Islet precursor cell (in vitro differentiated cells): Measurements from ENCODE around the gene VAMP1.
A peak's percentile ranks its signal among the peaks of the same experiment; 100 is the strongest.

ENCODE experiments used
- DNase-seq: peaks from one replicate; pipeline ENCODE4 v3.0.0-alpha.2; 2018

Gene VAMP1

DNA sequence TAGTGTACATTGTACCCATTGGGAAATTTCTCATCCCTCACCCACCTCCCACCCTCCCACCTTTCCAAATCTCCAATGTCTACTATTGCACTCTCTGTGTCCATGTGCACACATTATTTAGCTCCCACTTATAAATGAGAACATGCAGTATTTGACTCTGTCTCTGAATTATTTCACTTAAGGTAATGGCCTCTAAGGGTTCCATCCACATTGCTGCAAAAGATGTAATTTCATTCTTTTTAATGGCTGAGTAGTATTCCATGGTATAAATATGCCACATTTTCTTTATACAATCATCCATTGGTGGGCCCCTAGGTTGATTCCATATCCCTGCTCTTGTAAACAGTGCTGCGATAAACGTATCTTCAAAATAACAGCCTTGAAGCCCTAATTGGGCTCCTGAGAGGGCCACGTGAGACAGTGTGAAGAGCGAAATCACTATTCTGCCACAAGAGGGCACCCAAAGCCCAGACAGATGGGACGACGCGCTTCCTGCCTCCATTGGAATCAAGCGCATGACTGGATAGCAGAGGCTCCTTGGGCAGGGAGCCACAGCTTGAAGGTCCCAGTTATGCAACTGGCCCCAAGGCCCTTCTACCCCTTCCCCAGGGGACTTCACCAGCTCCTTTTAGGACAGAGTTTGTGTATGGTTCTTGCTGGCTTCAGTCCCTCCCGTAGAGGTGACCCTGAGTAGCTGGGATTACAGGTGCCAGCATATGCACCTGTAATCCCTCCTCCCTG, 47.0 kb downstream of the VAMP1 start:
- DNase-seq, result peak; percentile 90

DNA sequence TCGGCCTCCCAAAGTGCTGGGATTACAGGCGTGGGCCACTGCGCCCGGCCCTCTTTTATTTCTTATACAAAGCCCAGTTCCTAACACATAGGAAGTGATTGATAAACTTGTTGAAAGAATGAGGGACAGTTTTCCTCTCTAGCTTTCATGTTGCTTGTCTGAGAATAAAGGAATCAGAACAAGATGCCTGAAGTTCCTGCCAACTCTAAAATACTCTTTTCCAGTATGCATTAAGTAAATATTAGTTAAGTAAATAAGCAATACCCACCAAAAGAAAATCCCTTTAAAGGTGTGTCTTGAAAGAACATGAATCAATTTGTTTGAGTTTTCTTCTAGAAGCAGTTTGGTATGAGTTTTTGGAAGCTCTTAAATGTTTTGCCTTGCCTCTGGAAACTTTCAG, 50.1 kb downstream of the VAMP1 start:
- DNase-seq, result no peak

DNA sequence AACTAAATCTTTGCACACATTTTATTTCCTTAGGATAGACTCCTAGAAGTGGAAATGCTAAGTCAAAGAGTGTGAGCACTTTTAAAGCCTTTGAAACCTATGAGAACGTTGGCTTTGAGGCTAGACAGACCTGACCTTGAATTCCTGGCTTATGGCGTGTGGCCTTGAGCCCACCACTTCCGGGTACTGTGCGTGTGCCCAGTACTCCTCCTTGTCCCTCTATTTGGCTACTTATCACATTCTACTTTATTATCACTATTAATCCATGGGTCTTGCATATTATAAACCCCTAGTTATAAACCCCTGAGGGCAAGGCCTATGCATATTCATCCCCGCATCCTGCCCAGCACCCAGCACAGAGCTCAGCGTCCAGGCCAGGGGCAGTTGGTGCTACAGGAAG, 51.7 kb downstream of the VAMP1 start:
- no peak for DNase-seq

DNA sequence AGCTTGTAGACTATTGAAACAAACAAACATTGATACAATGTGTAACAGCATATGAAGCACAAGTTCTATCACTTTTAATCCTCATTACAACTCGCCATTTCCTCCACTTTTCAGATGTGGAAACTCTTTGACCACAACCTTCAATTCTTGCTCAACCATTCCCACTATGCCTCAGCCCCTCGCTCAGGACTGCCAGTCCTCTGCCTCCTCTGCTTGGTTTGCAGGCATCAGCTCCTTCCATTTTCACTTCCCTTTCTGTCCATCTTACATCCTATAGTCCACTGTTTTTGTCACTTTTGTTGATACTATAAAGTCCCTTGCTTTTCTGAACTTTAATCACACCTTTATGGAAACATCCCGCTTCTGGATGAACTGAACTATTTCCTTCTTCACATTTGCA, 53.9 kb downstream of the VAMP1 start:
- DNase-seq, result no peak
